ENCODE results near the gene PMAIP1. TPM values are rescaled to one million over a fixed set of nuclear protein-coding genes. Genes with fewer than 3 reads are reported as not detected.
"Not testable (repeated sequence)": the region's sequence is repeated elsewhere in the genome, so short reads cannot be mapped to it uniquely, and the experiment has no call there.

The PMAIP1 gene
- polyA plus RNA-seq, 1 of the 3 experiments (the other 2 are of a cell fraction) = 76.9 TPM

DNA sequence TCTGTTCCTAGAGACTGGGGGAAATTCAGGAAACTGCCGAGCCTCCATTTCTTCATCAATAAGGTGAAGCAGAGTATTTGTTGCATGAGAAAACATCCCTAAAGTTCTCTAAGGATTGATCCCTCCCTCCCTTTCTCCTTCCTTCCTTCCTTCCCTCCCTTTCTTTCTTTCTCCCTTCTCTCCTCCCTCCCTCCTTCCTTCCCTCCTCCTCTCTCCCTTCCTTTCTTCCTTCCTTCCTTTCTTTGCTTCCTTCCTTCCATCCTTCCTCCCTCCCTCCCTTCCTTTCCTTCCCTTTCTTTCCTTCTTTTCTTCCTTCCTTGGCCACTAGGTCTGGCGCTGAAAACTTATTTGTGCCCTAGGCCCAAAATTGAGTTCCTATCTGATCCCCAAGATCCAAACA lies 47.2 kb upstream of the PMAIP1 start:
- CTCF ChIA-PET = interaction anchor here (2.0 kb wide), 1 partner anchor 29 kb away, joined by 6 read pairs; no protein-coding TSS in a partner anchor
- no peaks in the 10 kb centered on the region for H3K4me1 ChIP-seq (ENCODE audit: control insufficient read depth in 1 of 2, insufficient read depth in 2 of 2, low read depth in 1 of 2, low read length in 1 of 2)
- no peak overlapping the region for H2AFZ ChIP-seq (ENCODE audit: low read depth)
- H3F3A ChIP-seq (replicated peaks; ENCODE audit: insufficient read depth) = peaks cover 4% of the 10 kb centered on the region
- H3K79me2 ChIP-seq (ENCODE audit: insufficient read depth) = no peaks in the 10 kb centered on the region
- TF ChIP-seq YY1 (IDR thresholded peaks at IDR 0.05; ENCODE audit: low read depth) (no peak), GABPA (IDR thresholded peaks at IDR 0.05; ENCODE audit: low read depth) (no peak), EZH2phosphoT487 (IDR thresholded peaks at IDR 0.05; ENCODE audit: borderline replicate concordance, low read depth) (no peak), FOXM1 (IDR thresholded peaks at IDR 0.05; ENCODE audit: low read depth) (no peak), RXRA (IDR thresholded peaks at IDR 0.05; ENCODE audit: borderline replicate concordance, low read depth) (no peak), RAD21 (IDR thresholded peaks at IDR 0.05; ENCODE audit: low read length) (no peak), NRF1 (IDR thresholded peaks at IDR 0.05; ENCODE audit: low read depth, low read length) (no peak), ELF1 (IDR thresholded peaks at IDR 0.05) (no peak), EP300 (IDR thresholded peaks at IDR 0.05; ENCODE audit: borderline replicate concordance in 1 of 2, low read depth in 1 of 2, low read length in 1 of 2) (no peak), SMC3 (IDR thresholded peaks at IDR 0.05; ENCODE audit: low read depth, low read length) (no peak)
- TF ChIP-seq, protein P1, sequence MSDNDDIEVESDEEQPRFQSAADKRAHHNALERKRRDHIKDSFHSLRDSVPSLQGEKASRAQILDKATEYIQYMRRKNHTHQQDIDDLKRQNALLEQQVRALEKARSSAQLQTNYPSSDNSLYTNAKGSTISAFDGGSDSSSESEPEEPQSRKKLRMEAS (IDR thresholded peaks at IDR 0.05; ENCODE audit: low read depth) = no peak
- H3K9ac ChIP-seq = no peak overlapping the region
- DNase-seq = no peak
- H3K9me2 ChIP-seq = no peaks in the 10 kb centered on the region
- WGBS (ENCODE audit: low lambda C conversion rate) = 89% methylated on average over 2 of the region's 2 CpGs
- H3K36me3 ChIP-seq (replicated peaks in 1 of 2; ENCODE audit: control insufficient read depth in 1 of 2, insufficient read depth in 2 of 2, low read length in 1 of 2) = no peaks in the 10 kb centered on the region
- no peaks in the 10 kb centered on the region for H4K20me1 ChIP-seq (ENCODE audit: insufficient read depth)
- H3K9me3 ChIP-seq = no peaks in the 10 kb centered on the region
- no peak overlapping the region for H3K27ac ChIP-seq (ENCODE audit: low read depth in 2 of 2, low read length in 1 of 2)
- no peak overlapping the region for H3K4me2 ChIP-seq
- POLR2A ChIA-PET = no interaction called here
- H3K4me3 ChIP-seq (ENCODE audit: low read depth in 2 of 2, low read length in 1 of 2) = no peak overlapping the region
- H3K27me3 ChIP-seq (ENCODE audit: insufficient read depth) = no peaks in the 10 kb centered on the region

DNA sequence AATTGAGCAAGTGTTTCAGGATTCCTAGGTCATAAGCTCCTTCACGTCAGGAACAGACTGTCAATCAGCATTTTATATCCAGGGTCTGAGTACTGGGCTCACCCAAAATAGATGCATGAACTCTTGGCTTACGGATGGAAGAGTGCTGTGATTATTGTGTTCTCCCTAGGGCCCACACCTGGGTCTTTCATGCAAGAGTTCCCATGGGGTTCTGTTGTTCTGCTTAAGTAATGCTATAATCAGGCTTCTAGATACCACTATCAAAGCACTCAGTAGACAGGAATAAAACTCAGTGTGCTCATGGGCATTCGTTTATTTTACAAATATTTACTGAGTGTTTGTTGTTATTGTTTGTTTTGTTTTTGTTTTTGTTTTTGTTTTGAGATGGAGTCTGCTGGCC lies 46.4 kb upstream of the PMAIP1 start:
- Histone ChIP-seq H3K4me2 (no peak overlapping the region), H3K4me3 (ENCODE audit: low read depth in 2 of 2, low read length in 1 of 2) (no peak overlapping the region), H3K9me3 (no peaks in the 10 kb centered on the region), H2AFZ (ENCODE audit: low read depth) (no peak overlapping the region), H3K4me1 (ENCODE audit: control insufficient read depth in 1 of 2, insufficient read depth in 2 of 2, low read depth in 1 of 2, low read length in 1 of 2) (no peaks in the 10 kb centered on the region), H3F3A (replicated peaks; ENCODE audit: insufficient read depth) (peaks cover 4% of the 10 kb centered on the region), H3K79me2 (ENCODE audit: insufficient read depth) (no peaks in the 10 kb centered on the region), H3K27ac (ENCODE audit: low read depth in 2 of 2, low read length in 1 of 2) (no peak overlapping the region), H3K9me2 (no peaks in the 10 kb centered on the region), H3K36me3 (replicated peaks in 1 of 2; ENCODE audit: control insufficient read depth in 1 of 2, insufficient read depth in 2 of 2, low read length in 1 of 2) (no peaks in the 10 kb centered on the region), H3K27me3 (ENCODE audit: insufficient read depth) (no peaks in the 10 kb centered on the region), H3K9ac (no peak overlapping the region), H4K20me1 (ENCODE audit: insufficient read depth) (no peaks in the 10 kb centered on the region)
- no peak for DNase-seq
- CTCF ChIA-PET = no interaction called here
- 82% methylated on average over 3 of the region's 3 CpGs for WGBS (ENCODE audit: low lambda C conversion rate)
- TF ChIP-seq GATA2 (CRISPR knock-in tag; IDR thresholded peaks at IDR 0.05) (no peak), FOSL2 (IDR thresholded peaks at IDR 0.05; ENCODE audit: borderline replicate concordance, low read depth) (no peak), EZH2phosphoT487 (IDR thresholded peaks at IDR 0.05; ENCODE audit: borderline replicate concordance, low read depth) (no peak), FOXM1 (IDR thresholded peaks at IDR 0.05; ENCODE audit: low read depth) (no peak)
- POLR2A ChIA-PET = no interaction called here

DNA sequence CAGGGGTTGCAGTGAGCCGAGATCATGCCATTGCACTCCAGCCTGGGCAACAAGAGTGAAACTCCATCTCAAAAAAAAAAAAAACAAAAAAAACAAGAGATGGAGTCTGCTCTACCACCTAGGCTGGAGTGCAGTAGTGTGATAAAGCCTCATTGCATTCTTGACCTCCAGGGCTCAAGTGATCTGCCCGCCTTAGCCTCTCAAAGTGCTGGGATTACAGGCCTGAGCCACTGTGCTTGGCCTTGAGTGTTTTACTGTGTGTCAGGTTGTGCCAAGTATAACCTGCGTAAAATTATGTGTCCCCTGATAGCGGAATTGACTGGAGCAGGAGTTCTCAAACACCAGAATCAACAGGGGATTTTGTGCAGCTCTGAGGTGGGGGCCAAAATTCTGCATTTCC lies 45.8 kb upstream of the PMAIP1 start:
- H3K4me3 ChIP-seq (ENCODE audit: low read depth in 2 of 2, low read length in 1 of 2); H3K36me3 ChIP-seq (replicated peaks in 1 of 2; ENCODE audit: control insufficient read depth in 1 of 2, insufficient read depth in 2 of 2, low read length in 1 of 2); H3K9me3 ChIP-seq; H3F3A ChIP-seq (replicated peaks; ENCODE audit: insufficient read depth); DNase-seq; H3K4me1 ChIP-seq (ENCODE audit: control insufficient read depth in 1 of 2, insufficient read depth in 2 of 2, low read depth in 1 of 2, low read length in 1 of 2); H3K27me3 ChIP-seq (ENCODE audit: insufficient read depth); H3K4me2 ChIP-seq; H2AFZ ChIP-seq (ENCODE audit: low read depth); H3K79me2 ChIP-seq (ENCODE audit: insufficient read depth); H3K9me2 ChIP-seq; CTCF ChIA-PET; POLR2A ChIA-PET; H4K20me1 ChIP-seq (ENCODE audit: insufficient read depth); H3K9ac ChIP-seq; H3K27ac ChIP-seq (ENCODE audit: low read depth in 2 of 2, low read length in 1 of 2): not testable (repeated sequence)
- 90% methylated on average over 4 of the region's 4 CpGs for WGBS (ENCODE audit: low lambda C conversion rate)
